HCT116 (cell line): ENCODE results near the gene WNT2B. TPM values are rescaled to one million over a fixed set of nuclear protein-coding genes. Genes with fewer than 3 reads are reported as not detected.

Experiments used
- ATAC-seq: fragments of 200-7000 bp; cut with Tn5 transposase; 2 replicates; pipeline ENCODE4 v1.9.1; 2020; ENCODE audit warnings: mild to moderate bottlenecking, moderate library complexity
- BruUV-seq: library from RNA; stranded (reverse); fragments of 400-500 nt; replicated peaks from 2 replicates; lab custom pipeline; 2021; lab: Mats Ljungman, UMichigan
- CTCF ChIA-PET: fragments of 300-600 bp; sonication (Branson Sonifier 250); formaldehyde crosslinking; loops from one replicate; lab custom pipeline; 2021; ENCODE audit warnings: antibody characterized with exemption; lab: Charles Lee
- POLR2A ChIA-PET: fragments of 300-600, 350-600 bp; sonication (Branson Sonifier 250); formaldehyde crosslinking; loops from one replicate; lab custom pipeline; 2021; ENCODE audit warnings: antibody characterized with exemption; lab: Charles Lee
- RAD21 ChIA-PET, 2 experiments: fragments of 300-600 bp; sonication (Branson Sonifier 250); formaldehyde crosslinking; loops; one replicate each; lab custom pipeline; 2023; ENCODE audit warnings: low total read pairs in 2 of 2; ENCODE audit not compliant: uncharacterized antibody in 2 of 2, unreplicated experiment in 2 of 2, low non-redundant PET in 1 of 2; lab: Charles Lee
- DNase-seq: peaks from one replicate; pipeline ENCODE4 v3.0.0-alpha.2; 2010; ENCODE audit warnings: low read depth, low spot score
- H2AFZ ChIP-seq: fragments of 200-600 bp; shearing (Covaris generic), sonication (generic); 2 replicates; pipeline ENCODE4 v1.6.1; 2017; ENCODE audit warnings: low read depth, mixed run types, mixed read lengths, antibody characterized with exemption, low read length; ENCODE audit not compliant: poor library complexity, severe bottlenecking
- H3K27ac ChIP-seq: 2 replicates; pipeline ENCODE4 v1.5.1; 2012; ENCODE audit warnings: low read depth, low read length
- H3K27me3 ChIP-seq: fragments of 200-600 bp; sonication (generic); 2 replicates; pipeline ENCODE4 v1.6.1; 2016; ENCODE audit warnings: mixed run types, low read length, mixed read lengths; ENCODE audit not compliant: insufficient read depth
- H3K36me3 ChIP-seq, 2 experiments: fragments of 200-500 bp in 1 of 2; fragments of 200-600 bp in 1 of 2; sonication (Bioruptor generic) in 1 of 2; sonication (generic) in 1 of 2; 2 replicates each; pipeline versions ENCODE4 v1.5.1 to v1.6.1; 2014 to 2016; ENCODE audit warnings: low read length in 2 of 2, inconsistent platforms in 1 of 2, mixed read lengths in 1 of 2, mixed run types in 1 of 2; ENCODE audit not compliant: insufficient read depth in 2 of 2, control insufficient read depth in 1 of 2
- H3K4me1 ChIP-seq, 2 experiments: fragments of 200-600 bp in 1 of 2; sonication (generic) in 1 of 2; 2 replicates each; pipeline versions ENCODE4 v1.5.1 to v1.6.1; 2012 to 2017; ENCODE audit warnings: low read length in 2 of 2, inconsistent platforms in 1 of 2, mild to moderate bottlenecking in 1 of 2, mixed read lengths in 1 of 2, mixed run types in 1 of 2, moderate library complexity in 1 of 2; ENCODE audit not compliant: insufficient read depth in 2 of 2, control insufficient read depth in 1 of 2
- H3K4me2 ChIP-seq: fragments of 200-600 bp; sonication (generic); 2 replicates; pipeline ENCODE4 v1.6.1; 2017; ENCODE audit warnings: mixed run types, low read length, mixed read lengths
- H3K4me3 ChIP-seq, 2 experiments: fragments of 200-600 bp in 1 of 2; sonication (generic) in 1 of 2; replicated peaks in 1 of 2; 2 replicates each; pipeline ENCODE4 v1.5.1; 2011 to 2016; ENCODE audit warnings: low read length in 2 of 2, control low read depth in 1 of 2, low read depth in 1 of 2, mild to moderate bottlenecking in 1 of 2, mixed read lengths in 1 of 2, mixed run types in 1 of 2
- H3K79me2 ChIP-seq: fragments of 200-600 bp; sonication (generic); 2 replicates; pipeline ENCODE4 v1.6.1; 2017; ENCODE audit warnings: mild to moderate bottlenecking, mixed run types, low read length, moderate library complexity, mixed read lengths; ENCODE audit not compliant: insufficient read depth
- H3K9ac ChIP-seq: fragments of 200-600 bp; sonication (generic); 2 replicates; pipeline ENCODE4 v1.6.1; 2016; ENCODE audit warnings: low read length, mixed read lengths
- H3K9me2 ChIP-seq: fragments of 200-600 bp; sonication (generic), shearing (Covaris generic); 2 replicates; pipeline ENCODE4 v1.6.1; 2017; ENCODE audit warnings: mixed run types, mild to moderate bottlenecking, moderate library complexity; ENCODE audit not compliant: insufficient read depth
- H3K9me3 ChIP-seq, 2 experiments: fragments of 200-500 bp in 1 of 2; fragments of 200-600 bp in 1 of 2; sonication (Bioruptor generic) in 1 of 2; sonication (generic) in 1 of 2; 2 replicates each; pipeline ENCODE4 v1.6.1; 2014 to 2017; ENCODE audit warnings: low read length in 2 of 2, mixed read lengths in 2 of 2, inconsistent platforms in 1 of 2, low read depth in 1 of 2, mild to moderate bottlenecking in 1 of 2, mixed run types in 1 of 2, moderate library complexity in 1 of 2; ENCODE audit not compliant: control insufficient read depth in 1 of 2, insufficient read depth in 1 of 2
- H4K20me1 ChIP-seq: fragments of 200-600 bp; sonication (generic), shearing (Covaris generic); 2 replicates; pipeline ENCODE4 v1.6.1; 2017; ENCODE audit warnings: mixed run types, mild to moderate bottlenecking, moderate library complexity; ENCODE audit not compliant: insufficient read depth
- CBX3 ChIP-seq: IDR thresholded peaks from 2 replicates; pipeline ENCODE4 v1.6.1; 2012; ENCODE audit warnings: low read depth
- intact Hi-C: fragments of 100-400 bp; cut with micrococcal nuclease; formaldehyde crosslinking; loops from 2 replicates; pipeline ENCODE4 v1.10.0; 2022
- total RNA-seq: library from RNA; stranded (reverse); gene quantifications from one replicate; pipeline ENCODE4 v1.2.1, GENCODE V29; 2021; ENCODE audit not compliant: unreplicated experiment
- TF ChIP-seq, protein P1 (sequence below), 3 experiments: fragments of 200-600 bp in 1 of 3; sonication (generic) in 1 of 3; IDR thresholded peaks in 2 of 3; conservative IDR thresholded peaks in 1 of 3; 2 replicates each; pipeline ENCODE4 v1.5.1; 2012 to 2017; ENCODE audit warnings: low read depth in 2 of 3, low read length in 2 of 3, antibody characterized with exemption in 1 of 3, borderline replicate concordance in 1 of 3, control low read depth in 1 of 3, mild to moderate bottlenecking in 1 of 3, mixed read lengths in 1 of 3, mixed run types in 1 of 3, moderate library complexity in 1 of 3; ENCODE audit not compliant: insufficient read depth in 1 of 3

Gene WNT2B
- total RNA-seq, 1 experiment from 2014 or later, result 1.5 TPM

DNA sequence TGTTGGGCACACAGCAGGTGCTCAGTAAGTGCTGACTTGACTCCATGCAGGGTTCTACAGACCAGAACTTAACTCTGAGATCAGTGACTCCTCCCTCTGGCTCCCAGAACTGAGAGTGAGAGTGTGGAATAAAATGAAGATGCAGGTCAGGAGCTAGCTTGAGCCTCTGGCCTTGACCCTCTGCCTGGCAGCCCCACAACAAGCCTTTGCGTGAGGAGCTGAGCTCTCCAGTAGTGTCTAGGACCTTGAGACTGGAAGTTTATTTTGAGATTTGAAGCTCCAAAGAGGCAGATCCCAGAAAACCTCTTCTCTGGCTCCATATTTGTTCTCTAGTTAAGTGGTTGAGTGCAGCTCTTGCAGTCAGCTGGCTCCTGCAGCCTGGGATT is 3.4 kb upstream of the WNT2B start:
- Histone ChIP-seq H3K9ac (no peak overlapping the region), H3K4me2 (no peak overlapping the region), H3K4me3 (no peak overlapping the region), H3K9me2 (no peaks in the 10 kb centered on the region), H4K20me1 (no peaks in the 10 kb centered on the region), H3K79me2 (no peaks in the 10 kb centered on the region), H3K27me3 (no peaks in the 10 kb centered on the region), H2AFZ (no peak overlapping the region), H3K4me1 (peaks cover 9 to 24% of the 10 kb centered on the region in 2 experiments; a peak in 3 of 4 replicates), H3K36me3 (no peaks in the 10 kb centered on the region), H3K9me3 (no peaks in the 10 kb centered on the region), H3K27ac (no peak overlapping the region)
- BruUV-seq, result no TSS peak
- POLR2A ChIA-PET, result no interaction called here
- intact Hi-C loops, result loop anchor here (10.0 kb wide), 1 partner anchor 109 kb away; the partner anchor contains the start of genes CAPZA1 and ST7L
- DNase-seq (no peak), ATAC-seq (no peak)
- RAD21 ChIA-PET, result no interaction called here
- TF ChIP-seq CBX3, result no peak
- TF ChIP-seq, protein P1, sequence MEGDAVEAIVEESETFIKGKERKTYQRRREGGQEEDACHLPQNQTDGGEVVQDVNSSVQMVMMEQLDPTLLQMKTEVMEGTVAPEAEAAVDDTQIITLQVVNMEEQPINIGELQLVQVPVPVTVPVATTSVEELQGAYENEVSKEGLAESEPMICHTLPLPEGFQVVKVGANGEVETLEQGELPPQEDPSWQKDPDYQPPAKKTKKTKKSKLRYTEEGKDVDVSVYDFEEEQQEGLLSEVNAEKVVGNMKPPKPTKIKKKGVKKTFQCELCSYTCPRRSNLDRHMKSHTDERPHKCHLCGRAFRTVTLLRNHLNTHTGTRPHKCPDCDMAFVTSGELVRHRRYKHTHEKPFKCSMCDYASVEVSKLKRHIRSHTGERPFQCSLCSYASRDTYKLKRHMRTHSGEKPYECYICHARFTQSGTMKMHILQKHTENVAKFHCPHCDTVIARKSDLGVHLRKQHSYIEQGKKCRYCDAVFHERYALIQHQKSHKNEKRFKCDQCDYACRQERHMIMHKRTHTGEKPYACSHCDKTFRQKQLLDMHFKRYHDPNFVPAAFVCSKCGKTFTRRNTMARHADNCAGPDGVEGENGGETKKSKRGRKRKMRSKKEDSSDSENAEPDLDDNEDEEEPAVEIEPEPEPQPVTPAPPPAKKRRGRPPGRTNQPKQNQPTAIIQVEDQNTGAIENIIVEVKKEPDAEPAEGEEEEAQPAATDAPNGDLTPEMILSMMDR (IDR thresholded peaks at IDR 0.05 in 2 of 3, conservative IDR thresholded peaks at IDR 0.05 in 1 of 3; ENCODE audit: borderline replicate concordance in 1 of 3, insufficient read depth in 1 of 3, low read depth in 2 of 3, low read length in 2 of 3), result no peak
- CTCF ChIA-PET, result no interaction called here

DNA sequence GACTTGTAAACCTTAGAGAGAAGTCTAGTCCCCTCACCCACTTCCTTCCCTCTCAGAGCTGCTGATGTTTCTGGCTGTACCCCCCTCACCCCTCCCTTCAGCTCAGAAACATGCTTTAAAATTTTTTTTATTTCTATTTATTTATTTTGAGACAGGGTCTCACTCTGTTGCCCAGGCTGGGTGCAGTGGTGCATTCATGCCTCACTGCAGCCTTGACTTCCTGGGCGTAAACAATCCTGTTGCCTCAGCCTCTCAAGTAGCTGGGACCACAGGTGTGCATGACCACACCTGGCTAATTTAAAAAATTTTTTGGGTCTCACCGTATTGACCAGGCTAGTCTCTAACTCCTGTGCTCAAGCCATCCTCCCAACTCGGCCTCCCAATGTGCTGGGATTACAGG is 2.9 kb upstream of the WNT2B start:
- H3K9ac ChIP-seq, result no peak overlapping the region
- no peaks in the 10 kb centered on the region for H3K9me3 ChIP-seq
- H4K20me1 ChIP-seq, result no peaks in the 10 kb centered on the region
- ATAC-seq, result no peak
- no peak overlapping the region for H2AFZ ChIP-seq
- TF ChIP-seq, protein P1 (IDR thresholded peaks at IDR 0.05 in 2 of 3, conservative IDR thresholded peaks at IDR 0.05 in 1 of 3; ENCODE audit: borderline replicate concordance in 1 of 3, insufficient read depth in 1 of 3, low read depth in 2 of 3, low read length in 2 of 3), result no peak
- CTCF ChIA-PET, result no interaction called here
- no peaks in the 10 kb centered on the region for H3K79me2 ChIP-seq
- peaks cover 9 to 24% of the 10 kb centered on the region in 2 experiments; a peak in 3 of 4 replicates for H3K4me1 ChIP-seq
- RAD21 ChIA-PET, result no interaction called here
- POLR2A ChIA-PET, result no interaction called here
- intact Hi-C loops, result loop anchor here (10.0 kb wide), 1 partner anchor 109 kb away; the partner anchor contains the start of genes CAPZA1 and ST7L
- no peaks in the 10 kb centered on the region for H3K36me3 ChIP-seq
- H3K27me3 ChIP-seq, result no peaks in the 10 kb centered on the region
- H3K4me3 ChIP-seq, result no peak overlapping the region
- H3K27ac ChIP-seq, result no peak overlapping the region
- BruUV-seq, result no TSS peak
- H3K4me2 ChIP-seq, result no peak overlapping the region
- no peak for DNase-seq
- no peaks in the 10 kb centered on the region for H3K9me2 ChIP-seq
